ENCODE measurements around the gene BANF1. TPM values are rescaled to one million over a fixed set of nuclear protein-coding genes. Genes with fewer than 3 reads are reported as not detected.

The BANF1 gene
- total and polyA plus RNA-seq, 9 of the 15 experiments (the other 6 are each of a cell fraction or from before 2014, with no cell fraction given): 108 to 651 (median 263) TPM

- TF ChIP-seq E2F4 (CRISPR knock-in tag; IDR thresholded peaks at IDR 0.05; ENCODE audit: low read depth) (no peak), ZNF699 (CRISPR knock-in tag; IDR thresholded peaks at IDR 0.05; ENCODE audit: insufficient replicate concordance) (no peak), ZNF584 (CRISPR knock-in tag; IDR thresholded peaks at IDR 0.05; ENCODE audit: low read depth) (no peak), ZBTB12 (CRISPR knock-in tag; IDR thresholded peaks at IDR 0.05) (no peak), CBX5 (IDR thresholded peaks at IDR 0.05; ENCODE audit: borderline replicate concordance, low read depth) (no peak), RBBP5 (IDR thresholded peaks at IDR 0.05; ENCODE audit: borderline replicate concordance, insufficient read depth, low read length, poor library complexity, severe bottlenecking) (peak; percentile 50), ZBTB9 (CRISPR knock-in tag; IDR thresholded peaks at IDR 0.05) (no peak), CBX2 (IDR thresholded peaks at IDR 0.05; ENCODE audit: insufficient read depth, low read length, poor library complexity, severe bottlenecking) (no peak), ZNF175 (CRISPR knock-in tag; IDR thresholded peaks at IDR 0.05; ENCODE audit: low read depth) (no peak), RFX1 (IDR thresholded peaks at IDR 0.05) (no peak), ZBTB34 (CRISPR knock-in tag; IDR thresholded peaks at IDR 0.05) (no peak), NR2C2 (CRISPR knock-in tag; IDR thresholded peaks at IDR 0.05) (0 out of 2 replicates have a peak, but pooled peaks have one; percentile 5), NR2C2 (tag; IDR thresholded peaks at IDR 0.05) (no peak), ETS1 (conservative IDR thresholded peaks at IDR 0.05; ENCODE audit: control insufficient read depth, low read depth, low read length) (no peak), IRF9 (tag; IDR thresholded peaks at IDR 0.05) (no peak), NFIX (CRISPR knock-in tag; IDR thresholded peaks at IDR 0.05; ENCODE audit: low read depth) (no peak), KAT7 (CRISPR knock-in tag; IDR thresholded peaks at IDR 0.05; ENCODE audit: borderline replicate concordance) (peak; percentile 83), ZFX (CRISPR knock-in tag; IDR thresholded peaks at IDR 0.05) (no peak), MNT (conservative IDR thresholded peaks at IDR 0.05) (no peak)
These were observed 50.3 kb downstream of the BANF1 start (continued) for GRCh38 chr11:66052664-66052982.
